Thyroid gland (tissue), 4 donors: Measurements from ENCODE around the gene PLEKHA8. TPM values are rescaled to one million over a fixed set of nuclear protein-coding genes. Genes with fewer than 3 reads are reported as not detected.
A peak's percentile ranks its signal among the peaks of the same experiment; 100 is the strongest.

ENCODE experiments used
- DNase-seq, 2 donors: peaks; one replicate each; pipeline ENCODE4 v3.0.0-alpha.2; 2019
- H3K27ac ChIP-seq, 3 donors: fragments of 200-600 bp; sonication (generic); 1 replicate in 2 of 3; 2 replicates in 1 of 3; pipeline ENCODE4 v1.5.1; 2016 to 2019; ENCODE audit warnings: mild to moderate bottlenecking in 1 of 3, moderate library complexity in 1 of 3
- H3K27me3 ChIP-seq: fragments of 200-600 bp; sonication (generic); one replicate; pipeline ENCODE4 v1.5.1; 2019
- H3K36me3 ChIP-seq, 2 donors: fragments of 200-600 bp; sonication (generic); one replicate each; pipeline ENCODE4 v1.5.1; 2016 to 2019
- H3K4me1 ChIP-seq, 2 donors: fragments of 200-600 bp; sonication (generic); one replicate each; pipeline ENCODE4 v1.5.1; 2017 to 2019
- H3K4me3 ChIP-seq, 3 donors: fragments of 200-600 bp; sonication (generic); replicated peaks in 1 of 3; 1 replicate in 2 of 3; 2 replicates in 1 of 3; pipeline ENCODE4 v1.5.1; 2016; ENCODE audit warnings: mild to moderate bottlenecking in 1 of 3
- H3K9me3 ChIP-seq: fragments of 200-600 bp; sonication (generic); one replicate; pipeline ENCODE4 v1.5.1; 2017
- CTCF ChIP-seq, 6 experiments: fragments of 200-600 bp in 3 of 6; fragments of 450-650 bp in 3 of 6; sonication (generic) in 3 of 6; IDR thresholded peaks; one replicate each; pipeline ENCODE4 v1.5.1; 2016 to 2019; ENCODE audit warnings: antibody characterized with exemption in 6 of 6, mild to moderate bottlenecking in 2 of 6, inconsistent platforms in 1 of 6, moderate library complexity in 1 of 6
- POLR2A ChIP-seq, 2 donors: fragments of 450-650 bp; IDR thresholded peaks; one replicate each; pipeline ENCODE4 v1.6.1; 2017; ENCODE audit warnings: antibody characterized with exemption in 2 of 2, mild to moderate bottlenecking in 2 of 2, moderate library complexity in 1 of 2
- WGBS, 2 donors: methylation state at CpG; one replicate each; pipeline ENCODE4 v1.1.5; 2017; 5-methylcytosine and 5-hydroxymethylcytosine counted together
- intact Hi-C: fragments of 100-400 bp; cut with DNase I; formaldehyde crosslinking; loops from one replicate; pipeline ENCODE4 v1.15.1; 2023
- small RNA-seq: library from RNA; depleted of rRNA; stranded (forward); fragments of <200 nt; gene quantifications from one replicate; pipeline ENCODE3, GENCODE V24; 2016
- total RNA-seq, 4 donors: library from RNA; depleted of rRNA; stranded (reverse); fragments of >200 nt; gene quantifications; one replicate each; pipeline ENCODE4 v1.2.3, GENCODE V29; 2016

Gene PLEKHA8
- total RNA-seq, 4 donors from 2014 or later: 7.1 to 13.3 (median 8.8) TPM

- H3K27me3 ChIP-seq: no peaks in the 10 kb centered on the region
- no peak overlapping the region for H3K4me3 ChIP-seq
- WGBS, 2 donors: 74 to 76% methylated on average over 6 of the region's 6 CpGs
- H3K36me3 ChIP-seq: no peaks in the 10 kb centered on the region
- intact Hi-C loops: loop anchor here (10.0 kb wide), 1 partner anchor 98 kb away; no protein-coding TSS in a partner anchor
- TF ChIP-seq CTCF (IDR thresholded peaks at IDR 0.05) (no peak), POLR2A (IDR thresholded peaks at IDR 0.05) (no peak)
- H3K4me1 ChIP-seq: peaks cover 18 to 37% of the 10 kb centered on the region in 2 donors
- no peak overlapping the region for H3K27ac ChIP-seq
- peak; percentile 32 to 61 for DNase-seq
- H3K9me3 ChIP-seq: no peaks in the 10 kb centered on the region
Observed at GRCh38 chr7:30176463-30177109, 148.4 kb downstream of the PLEKHA8 start.

- H3K9me3 ChIP-seq: no peaks in the 10 kb centered on the region
- no peak overlapping the region for H3K4me3 ChIP-seq
- intact Hi-C loops: loop anchor here (10.0 kb wide), 1 partner anchor 98 kb away; no protein-coding TSS in a partner anchor
- WGBS, 2 donors: 97 to 98% methylated on average over 5 of the region's 5 CpGs
- H3K27ac ChIP-seq: no peak overlapping the region
- no peak for TF ChIP-seq POLR2A (IDR thresholded peaks at IDR 0.05)
- no peak for TF ChIP-seq CTCF (IDR thresholded peaks at IDR 0.05)
- H3K27me3 ChIP-seq: no peaks in the 10 kb centered on the region
- H3K4me1 ChIP-seq: peaks cover 18 to 37% of the 10 kb centered on the region in 2 donors
- no peaks in the 10 kb centered on the region for H3K36me3 ChIP-seq
- no peak for DNase-seq
Observed at GRCh38 chr7:30177186-30177585, 149.0 kb downstream of the PLEKHA8 start.

GRCh38 chr7:30177965-30178364, 149.8 kb downstream of the PLEKHA8 start:
- peaks cover 17 to 29% of the 10 kb centered on the region in 2 donors for H3K4me1 ChIP-seq
- TF ChIP-seq POLR2A (IDR thresholded peaks at IDR 0.05) (no peak), CTCF (IDR thresholded peaks at IDR 0.05) (no peak)
- no peak for DNase-seq
- 42 to 65% methylated on average over 3 of the region's 3 CpGs for WGBS, 2 donors
- intact Hi-C loops: loop anchor here (10.0 kb wide), 1 partner anchor 97 kb away; no protein-coding TSS in a partner anchor
- H3K36me3 ChIP-seq: no peaks in the 10 kb centered on the region
- H3K27me3 ChIP-seq: no peaks in the 10 kb centered on the region
- no peak overlapping the region for H3K4me3 ChIP-seq
- no peak overlapping the region for H3K27ac ChIP-seq
- no peaks in the 10 kb centered on the region for H3K9me3 ChIP-seq

GRCh38 chr7:30178748-30179436, 150.7 kb downstream of the PLEKHA8 start:
- Histone ChIP-seq H3K4me1 (peaks cover 13 to 22% of the 10 kb centered on the region in 2 donors), H3K4me3 (no peak overlapping the region), H3K27ac (no peak overlapping the region), H3K9me3 (no peaks in the 10 kb centered on the region), H3K27me3 (no peaks in the 10 kb centered on the region), H3K36me3 (no peaks in the 10 kb centered on the region)
- WGBS, 2 donors: 71 to 93% methylated on average over 3 of the region's 3 CpGs
- intact Hi-C loops: loop anchor here (10.0 kb wide), 1 partner anchor 96 kb away; no protein-coding TSS in a partner anchor
- TF ChIP-seq CTCF (IDR thresholded peaks at IDR 0.05) (no peak), POLR2A (IDR thresholded peaks at IDR 0.05) (no peak)
- no peak for DNase-seq

Small RNAs within 50 kb of the gene (small RNA-seq; reads per million reads assigned to genes)
- not detected for gene RPS27P16

Other genes with a start within 250 kb of the PLEKHA8 start
- 1 to 10 TPM in 2 of 4 donors, under 1 TPM in 2; 0.22 to 1.2 (median 0.70) TPM for gene WIPF3, start 221.9 kb upstream of the PLEKHA8 start, total RNA-seq
- gene SCRN1, start 38.6 kb upstream of the PLEKHA8 start, total RNA-seq: 10 to 100 TPM; 26.6 to 38.5 (median 32.9) TPM
- 10 to 100 TPM in 1 of 4 donors, 1 to 10 TPM in 3; 5.2 to 11.7 (median 6.6) TPM for gene FKBP14, start 1.7 kb upstream of the PLEKHA8 start, total RNA-seq
- gene MTURN, start 106.6 kb downstream of the PLEKHA8 start, total RNA-seq: 10 to 100 TPM; 32.0 to 86.3 (median 44.0) TPM